Measurements from ENCODE around the gene PTGFRN. TPM values are rescaled to one million over a fixed set of nuclear protein-coding genes. Genes with fewer than 3 reads are reported as not detected.

PTGFRN gene
- total RNA-seq, 2 donors from 2014 or later = 10.1 to 11.1 TPM

- Mint-ChIP-seq H3K36me3 (ENCODE audit: low read depth) (no peaks in the 10 kb centered on the region), H3K4me3 (no peak overlapping the region), H3K4me1 (peaks cover 11% of the 10 kb centered on the region), H3K27me3 (no peaks in the 10 kb centered on the region), H3K27ac (no peak overlapping the region), H3K9me3 (no peaks in the 10 kb centered on the region)
- ATAC-seq (replicated peaks) = no peak
These were observed 126.3 kb downstream of the PTGFRN start for GRCh38 chr1:117036018-117036461.

GRCh38 chr1:117037802-117038201 is 128.1 kb downstream of the PTGFRN start:
- Mint-ChIP-seq H3K9me3 (no peaks in the 10 kb centered on the region), H3K27me3 (no peaks in the 10 kb centered on the region), H3K36me3 (ENCODE audit: low read depth) (no peaks in the 10 kb centered on the region), H3K4me3 (no peak overlapping the region), H3K27ac (no peak overlapping the region), H3K4me1 (peaks cover 11% of the 10 kb centered on the region)
- no peak for ATAC-seq (replicated peaks)

GRCh38 chr1:117038236-117038635 is 128.5 kb downstream of the PTGFRN start:
- Mint-ChIP-seq H3K27ac (no peak overlapping the region), H3K4me3 (no peak overlapping the region), H3K4me1 (peaks cover 7% of the 10 kb centered on the region), H3K27me3 (no peaks in the 10 kb centered on the region), H3K9me3 (no peaks in the 10 kb centered on the region), H3K36me3 (ENCODE audit: low read depth) (no peaks in the 10 kb centered on the region)
- ATAC-seq (replicated peaks) = no peak

Other genes starting within 250 kb of the PTGFRN start
- 1 to 10 TPM; 2.1 to 10.0 TPM for gene IGSF3, start 242.2 kb upstream of the PTGFRN start, total RNA-seq
- 100 to 1,000 TPM; 303 to 473 TPM for gene CD2, start 155.5 kb upstream of the PTGFRN start, total RNA-seq
- gene CD101, start 91.8 kb downstream of the PTGFRN start, total RNA-seq = 1 to 10 TPM in 1 of 2 donors, under 1 TPM in 1; 0.26 to 2.1 TPM
- gene TTF2, start 150.4 kb downstream of the PTGFRN start, total RNA-seq = 10 to 100 TPM; 71.4 to 98.0 TPM
- gene TRIM45, start 211.8 kb downstream of the PTGFRN start, total RNA-seq = 1 to 10 TPM in 1 of 2 donors, under 1 TPM in 1; 0.78 to 2.0 TPM

Measured in activated T-helper 17 cell treated with anti-CD3 and anti-CD28 coated beads, Interleukin-2, amount 50 U/mL, for 72 hours (primary cell).